HG03460 (cell line): ENCODE results near the gene TMEM223.
"Not testable (repeated sequence)": the region's sequence is repeated elsewhere in the genome, so short reads cannot be mapped to it uniquely, and the experiment has no call there.

ENCODE experiments used
- ATAC-seq: cut with Tn5 transposase; IDR thresholded peaks from one replicate; pipeline ENCODE4 v1.9.1; 2021; ENCODE audit not compliant: unreplicated experiment

TMEM223 gene

DNA sequence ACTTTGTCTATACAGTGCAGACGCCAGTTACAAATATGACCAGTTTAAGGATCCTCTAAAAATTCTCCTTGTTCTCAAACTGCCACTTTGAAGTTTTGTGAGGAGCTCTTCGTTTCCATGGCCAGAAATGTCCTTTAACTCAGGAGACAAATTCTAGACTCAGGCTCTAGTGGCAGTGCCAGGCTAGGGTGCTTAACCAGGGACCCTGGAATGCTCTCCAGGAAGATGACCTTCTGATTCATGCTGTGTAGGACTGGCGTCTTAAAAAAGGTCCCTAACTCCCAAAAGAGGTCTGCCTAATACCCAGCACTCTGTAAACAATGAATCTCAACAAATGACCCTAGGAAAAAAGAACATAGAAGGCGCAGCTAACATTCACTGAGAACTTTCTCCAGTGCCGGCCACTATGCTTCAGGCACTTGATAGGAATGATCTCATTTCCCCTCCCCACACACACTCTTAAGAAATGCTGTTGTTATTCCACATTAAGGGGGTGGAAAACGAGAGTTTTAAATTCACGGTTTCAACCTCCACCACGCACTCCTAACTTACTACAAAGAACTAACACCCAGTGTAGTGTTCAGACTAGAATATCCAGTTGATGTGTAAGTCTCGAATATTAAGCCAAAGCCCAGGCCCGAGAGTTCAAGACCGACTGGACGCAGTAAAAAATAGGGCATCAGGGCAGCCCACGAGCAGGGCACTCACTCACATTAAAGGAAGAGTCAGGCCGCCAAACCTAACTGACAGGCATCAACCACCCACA is 12.7 kb upstream of the TMEM223 start:
- peak; percentile 11 for ATAC-seq

DNA sequence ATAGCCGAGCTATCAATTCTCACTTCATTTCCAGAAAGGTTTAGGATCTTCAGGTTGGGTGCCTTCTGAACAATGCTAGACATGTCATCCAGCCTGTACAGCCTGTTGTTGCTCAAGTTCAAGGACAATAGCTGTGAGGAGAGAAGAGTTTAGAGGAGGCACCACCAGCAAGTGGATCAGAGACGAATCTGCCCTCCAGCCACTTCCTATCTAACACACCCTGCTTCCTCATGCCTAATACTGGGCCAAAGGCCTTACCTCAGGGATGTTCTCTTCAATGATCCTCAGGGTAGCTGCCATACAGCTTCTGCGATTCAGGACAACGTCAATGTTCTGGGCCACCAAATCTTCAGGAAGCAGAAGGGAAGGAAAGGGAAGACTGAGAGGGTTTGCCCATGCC is 9.3 kb upstream of the TMEM223 start:
- no peak for ATAC-seq

DNA sequence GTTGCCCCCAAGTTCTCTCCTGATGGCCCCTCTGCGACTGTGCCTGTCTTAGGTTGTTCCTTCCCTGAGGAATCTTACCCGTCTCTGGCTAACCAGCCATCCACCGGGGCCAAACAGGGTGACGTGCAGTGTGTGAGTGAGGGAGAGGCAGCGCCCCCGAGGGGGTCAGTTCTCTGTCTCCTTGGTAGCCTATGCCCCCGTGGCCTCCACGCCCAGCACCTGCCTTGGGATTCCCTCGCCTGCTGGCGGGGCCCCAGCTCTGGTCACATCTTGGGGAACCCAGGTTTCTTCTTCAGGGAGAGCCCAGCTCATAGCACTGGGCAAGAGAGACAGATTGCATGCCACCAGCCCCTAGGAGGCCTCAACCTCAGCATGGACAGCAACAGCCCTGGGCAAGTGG is 7.7 kb upstream of the TMEM223 start:
- ATAC-seq = no peak

DNA sequence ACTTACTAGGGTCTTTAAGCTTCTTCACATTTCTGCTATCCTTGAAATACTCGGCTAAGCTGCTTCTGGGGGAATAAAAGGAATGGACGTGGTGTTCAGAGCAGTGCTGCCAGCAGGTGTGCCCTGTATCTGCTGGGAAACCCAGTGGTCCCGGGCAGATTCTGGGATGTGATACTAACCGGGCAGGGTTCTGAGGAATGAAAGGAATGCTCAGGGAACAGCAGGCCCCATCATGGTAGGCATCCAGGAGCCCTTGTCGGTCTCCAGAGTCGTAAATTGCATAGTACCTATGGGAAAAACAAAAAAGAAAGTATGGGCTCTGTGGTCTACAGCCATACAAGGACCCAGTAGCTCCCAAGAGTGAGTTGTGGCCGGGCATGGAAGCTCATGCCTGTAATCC is 4.5 kb upstream of the TMEM223 start:
- ATAC-seq = no peak

DNA sequence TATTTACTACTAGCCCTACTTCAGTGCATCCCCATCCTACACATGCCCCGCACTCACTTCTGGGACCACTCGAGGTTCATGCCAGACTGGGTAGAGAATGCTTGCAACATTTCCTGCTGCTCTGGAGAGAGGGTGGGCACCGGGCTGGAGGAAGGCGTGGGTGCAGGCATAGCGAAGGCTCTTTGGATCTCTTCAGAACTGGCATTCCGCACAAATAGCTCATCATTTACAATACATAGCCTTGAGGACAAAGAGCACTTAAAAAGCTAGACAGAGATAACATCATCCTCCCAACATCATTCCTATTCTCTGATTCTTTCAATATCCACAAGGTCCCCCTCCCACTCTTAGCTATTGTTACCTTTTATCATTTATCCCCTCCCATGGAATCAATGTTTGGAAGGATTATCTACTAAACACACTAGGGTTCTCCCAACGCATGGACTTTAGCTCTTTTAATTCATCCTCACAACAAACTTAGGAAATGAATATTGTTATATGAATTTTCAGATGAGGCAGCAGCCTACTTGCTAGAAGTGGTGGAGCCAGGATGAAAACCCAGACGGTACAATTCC is 2.5 kb upstream of the TMEM223 start:
- no peak for ATAC-seq

DNA sequence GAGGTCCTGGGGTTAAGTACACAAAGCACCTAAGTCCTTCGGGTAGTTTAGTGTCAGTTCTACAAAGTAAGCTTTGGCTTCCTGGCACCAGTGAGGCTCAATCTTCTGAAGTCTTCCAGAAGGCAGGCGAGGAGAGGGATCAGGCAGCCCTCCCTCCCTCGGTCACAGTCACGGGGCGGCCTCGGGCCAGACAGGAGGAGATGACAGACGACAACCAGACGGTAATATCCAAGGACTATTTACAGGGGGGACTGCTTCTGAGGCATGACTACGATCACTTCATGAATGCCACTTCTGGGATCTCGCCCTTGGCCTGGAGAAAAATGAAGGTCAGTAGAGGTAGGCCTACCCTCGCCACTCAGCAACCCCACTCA is 383 bp upstream of the TMEM223 start:
- no peak for ATAC-seq

DNA sequence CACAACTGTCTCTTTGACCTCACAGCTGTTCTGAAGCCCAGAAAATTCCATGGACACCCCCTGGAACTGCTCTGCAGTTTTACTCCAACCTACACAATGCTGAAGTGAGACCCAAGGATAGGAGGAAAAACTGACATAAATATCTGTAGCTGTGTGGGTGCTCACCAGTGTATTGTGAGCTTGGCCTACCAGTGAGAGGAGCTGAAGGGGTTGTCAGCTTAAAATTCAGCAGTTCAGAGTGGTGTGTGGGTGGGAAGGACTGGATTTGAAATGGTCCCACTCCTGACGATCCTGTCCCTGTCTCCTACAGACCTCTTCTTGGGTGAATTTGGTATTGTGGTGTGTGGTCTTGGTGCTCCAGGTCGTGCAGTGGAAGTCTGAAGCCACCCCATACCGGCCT is 2.2 kb downstream of the TMEM223 start:
- no peak for ATAC-seq

DNA sequence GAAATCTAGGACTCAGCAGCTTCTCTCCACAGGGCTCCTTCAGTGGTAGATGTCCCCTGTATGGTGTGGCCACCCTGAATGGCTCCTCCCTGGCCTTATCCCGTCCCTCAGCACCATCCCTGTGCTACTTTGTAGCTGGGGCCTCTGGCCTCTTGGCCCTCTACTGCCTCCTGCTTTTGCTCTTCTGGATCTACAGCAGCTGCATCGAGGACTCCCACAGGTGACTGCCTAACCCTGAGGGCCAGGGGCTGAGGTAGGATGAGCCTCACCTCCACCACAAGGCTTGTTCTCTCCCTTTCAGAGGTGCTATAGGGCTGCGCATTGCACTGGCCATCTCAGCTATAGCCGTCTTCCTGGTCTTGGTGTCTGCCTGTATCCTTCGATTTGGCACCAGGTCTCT is 2.8 kb downstream of the TMEM223 start:
- ATAC-seq = no peak

DNA sequence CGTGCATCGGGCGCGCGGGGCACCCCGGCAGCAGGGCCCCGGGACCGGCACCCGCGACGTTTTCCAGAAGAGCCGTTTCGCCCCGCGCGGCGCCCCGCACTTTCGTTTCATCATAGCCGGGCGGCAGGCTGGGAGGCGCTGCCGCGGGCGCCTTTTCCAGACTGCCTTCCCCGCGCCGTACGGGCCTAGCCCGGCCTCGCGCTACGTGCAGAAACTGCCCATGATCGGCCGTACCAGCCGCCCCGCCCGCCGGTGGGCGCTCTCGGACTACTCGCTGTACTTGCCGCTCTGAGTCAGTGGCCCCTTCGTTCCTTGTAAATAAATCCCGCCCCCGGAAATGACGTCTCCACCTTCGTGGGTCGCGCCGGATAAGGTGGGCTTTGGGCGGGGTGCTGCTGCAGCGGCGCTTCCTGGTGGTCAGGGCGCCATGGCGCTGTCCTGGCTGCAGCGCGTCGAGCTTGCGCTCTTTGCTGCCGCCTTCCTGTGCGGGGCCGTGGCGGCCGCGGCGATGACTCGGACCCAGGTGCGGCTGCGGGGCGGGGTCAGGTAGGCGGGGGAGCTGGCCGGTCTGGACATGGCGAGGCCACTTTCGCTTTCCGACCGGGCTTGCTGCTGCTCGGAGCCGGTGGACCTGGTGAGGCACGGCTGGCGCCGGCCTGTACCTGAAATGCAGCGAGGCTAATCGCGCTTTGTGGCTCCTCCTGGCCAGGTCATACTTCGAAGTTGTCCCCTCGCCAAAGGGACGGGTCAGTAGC is 4.6 kb downstream of the TMEM223 start, which contains the start of gene TMEM179B:
TSS of gene TMEM179B (plus strand) at position 398 of the 755 bp plus-strand sequence. CDS start at position 428, 30 bp downstream.
- peak; percentile 63 for ATAC-seq

DNA sequence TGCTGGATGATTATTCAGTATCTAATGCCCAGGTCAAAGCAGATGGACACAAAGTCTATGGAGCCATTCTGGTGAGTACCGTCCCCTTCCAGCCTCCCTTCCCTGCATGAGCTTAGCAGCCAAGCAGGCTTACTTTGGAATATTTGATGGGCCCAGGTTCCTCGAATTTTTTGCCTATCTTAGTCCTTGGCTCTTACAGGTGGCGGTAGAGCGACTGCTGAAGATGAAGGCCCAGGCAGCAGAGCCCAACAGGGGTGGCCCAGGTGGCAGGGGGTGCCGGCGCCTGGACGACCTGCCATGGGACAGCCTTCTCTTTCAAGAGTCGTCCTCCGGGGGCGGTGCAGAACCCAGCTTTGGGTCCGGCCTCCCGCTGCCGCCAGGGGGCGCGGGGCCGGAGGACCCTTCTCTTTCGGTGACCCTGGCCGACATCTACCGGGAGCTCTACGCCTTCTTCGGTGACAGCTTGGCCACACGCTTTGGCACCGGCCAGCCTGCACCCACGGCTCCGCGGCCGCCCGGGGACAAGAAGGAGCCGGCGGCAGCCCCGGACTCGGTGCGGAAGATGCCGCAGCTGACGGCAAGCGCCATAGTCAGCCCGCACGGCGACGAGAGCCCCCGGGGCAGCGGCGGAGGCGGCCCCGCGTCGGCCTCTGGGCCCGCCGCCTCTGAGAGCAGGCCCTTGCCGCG is 5.3 kb downstream of the TMEM223 start:
- peak; percentile 59 for ATAC-seq

DNA sequence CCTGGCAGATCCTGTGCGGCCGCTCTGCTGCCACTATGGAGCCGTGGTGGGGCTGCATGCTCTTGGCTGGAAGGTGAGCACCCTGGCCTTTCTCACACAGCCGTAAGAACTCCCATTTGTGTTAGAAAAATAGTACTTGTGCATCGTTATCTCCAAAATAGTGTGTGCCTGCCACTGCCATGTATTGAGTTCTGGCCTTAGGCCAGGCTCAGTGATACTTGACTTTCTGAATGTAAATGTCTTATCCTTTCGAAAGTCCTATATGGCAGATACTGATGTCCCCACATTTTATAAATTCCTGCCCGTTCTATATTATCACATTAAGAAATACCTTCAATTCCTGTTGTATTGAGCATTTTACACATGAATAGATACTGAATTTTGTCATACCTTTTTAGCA is 9.1 kb downstream of the TMEM223 start:
- no peak for ATAC-seq

DNA sequence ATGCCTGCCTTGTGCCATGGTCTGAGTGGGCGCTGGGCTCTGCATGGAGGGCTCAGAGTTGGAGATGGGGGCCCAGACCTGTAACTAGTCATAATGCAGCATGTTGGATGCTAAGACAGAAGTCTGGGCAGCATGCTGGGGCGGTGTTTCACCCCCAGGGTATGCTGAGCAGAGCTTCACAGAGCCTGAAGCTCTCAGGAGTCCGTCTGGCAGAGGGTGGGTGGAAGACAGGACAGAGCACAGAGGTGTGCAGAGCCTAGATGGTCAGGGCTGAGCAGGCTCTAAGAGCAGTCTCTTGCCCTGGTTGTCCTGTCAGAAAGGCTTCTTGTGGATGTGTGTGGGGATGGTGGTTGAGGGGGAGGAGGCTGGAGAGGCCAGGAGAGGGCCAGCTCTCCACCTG is 13.4 kb downstream of the TMEM223 start:
- no peak for ATAC-seq

DNA sequence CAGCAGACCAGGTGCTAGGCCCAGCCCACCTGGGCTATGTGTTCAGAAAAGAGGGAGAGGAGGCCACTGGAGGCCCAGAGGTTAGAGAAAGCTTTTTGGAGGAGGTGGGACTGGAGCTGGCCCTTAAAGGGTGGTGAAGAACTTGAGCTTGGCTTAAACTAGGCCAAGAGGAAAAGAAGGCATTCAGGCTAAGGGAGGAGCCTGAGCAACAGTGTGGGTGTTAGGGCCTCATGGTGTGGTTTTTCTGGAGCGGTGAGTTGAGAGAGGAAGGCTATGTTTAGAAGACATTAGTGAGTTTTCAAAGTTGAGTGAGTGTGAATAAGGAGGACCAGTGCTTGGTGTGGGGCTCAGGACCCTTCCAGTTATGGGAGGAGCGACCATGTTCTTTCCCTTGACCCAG is 14.4 kb downstream of the TMEM223 start:
- no peak for ATAC-seq

DNA sequence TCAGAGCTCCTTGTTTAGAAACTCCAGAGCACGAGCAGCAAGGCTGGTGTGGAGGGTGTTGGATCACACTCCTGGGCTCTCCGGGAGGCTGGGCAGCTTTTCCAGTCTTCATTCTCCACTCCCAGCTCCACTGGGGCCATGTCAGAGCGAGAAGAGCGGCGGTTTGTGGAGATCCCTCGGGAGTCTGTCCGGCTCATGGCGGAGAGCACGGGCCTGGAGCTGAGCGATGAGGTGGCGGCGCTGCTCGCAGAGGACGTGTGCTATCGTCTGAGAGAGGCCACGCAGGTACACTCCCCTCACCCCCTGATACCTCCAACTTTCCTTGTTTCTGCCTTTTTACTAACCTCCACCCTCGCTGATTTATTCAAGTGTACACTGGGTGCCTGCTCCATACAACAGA is 16.2 kb downstream of the TMEM223 start:
- no peak for ATAC-seq

DNA sequence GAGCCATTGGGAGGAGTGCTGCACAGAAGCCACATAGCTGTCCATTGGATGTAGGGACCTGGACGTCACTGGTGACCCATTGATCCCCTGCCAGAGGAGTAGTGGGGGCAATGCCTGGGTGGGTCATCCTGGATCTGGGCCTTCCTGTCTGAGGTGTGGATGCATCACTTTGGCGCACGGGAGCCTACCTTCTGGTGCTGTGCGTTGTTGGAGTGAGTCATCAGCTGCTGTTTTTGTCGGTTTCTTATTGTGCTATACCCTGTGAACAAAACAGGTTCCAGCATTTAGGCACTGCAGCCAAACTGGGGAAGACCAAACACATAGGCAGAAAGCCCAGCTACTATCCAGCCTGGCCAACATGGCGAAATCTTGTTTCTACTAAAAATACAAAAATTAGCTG is 17.4 kb downstream of the TMEM223 start:
- ATAC-seq = no peak

DNA sequence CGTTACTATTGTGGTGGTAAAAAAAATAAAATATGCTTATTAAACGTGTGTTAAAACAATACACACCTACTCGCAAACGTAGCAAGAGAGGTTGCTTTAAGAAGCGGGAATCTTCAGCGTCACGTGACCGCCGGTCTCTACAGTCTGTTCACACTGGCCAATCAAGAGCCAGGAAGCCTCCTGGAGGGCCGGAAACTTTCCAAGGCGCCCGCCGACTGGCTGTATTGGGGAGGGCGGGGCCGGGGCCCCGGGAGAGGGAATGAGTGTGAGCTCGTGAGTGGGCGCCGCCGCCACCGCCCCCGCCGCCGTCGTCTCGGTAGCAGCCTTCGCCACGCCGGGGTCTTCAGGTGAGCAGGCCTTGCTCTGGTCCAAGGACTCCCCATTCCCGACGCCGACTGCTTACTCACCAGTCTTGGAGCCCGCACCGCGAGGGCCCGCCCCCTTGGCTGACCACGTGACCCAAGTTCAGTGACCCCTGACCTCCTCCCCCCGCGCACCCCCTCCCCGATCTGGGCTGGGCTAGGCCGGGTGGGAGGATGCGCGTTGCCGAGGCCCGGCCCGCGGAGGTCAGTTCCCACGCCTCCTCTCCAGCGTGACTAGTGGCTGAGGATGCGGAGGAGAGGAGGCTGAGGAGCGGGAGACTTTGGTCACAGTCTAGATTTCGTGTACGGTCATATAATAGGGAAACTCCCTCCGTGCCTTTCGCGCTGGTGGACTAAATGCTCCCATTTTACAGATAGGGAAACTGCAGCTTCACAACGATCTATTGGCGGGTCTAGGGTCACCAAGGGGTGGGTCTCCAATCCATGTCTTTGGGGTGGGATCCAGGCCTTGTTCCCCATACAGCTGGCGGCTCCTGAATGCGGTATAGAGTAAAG is 20.4 kb downstream of the TMEM223 start, which contains the start of gene TAF6L:
TSS of gene TAF6L (plus strand) at position 253 of the 878 bp plus-strand sequence. CDS start 4,388 bp downstream, outside the sequence.
- peak; percentile 80 for ATAC-seq

DNA sequence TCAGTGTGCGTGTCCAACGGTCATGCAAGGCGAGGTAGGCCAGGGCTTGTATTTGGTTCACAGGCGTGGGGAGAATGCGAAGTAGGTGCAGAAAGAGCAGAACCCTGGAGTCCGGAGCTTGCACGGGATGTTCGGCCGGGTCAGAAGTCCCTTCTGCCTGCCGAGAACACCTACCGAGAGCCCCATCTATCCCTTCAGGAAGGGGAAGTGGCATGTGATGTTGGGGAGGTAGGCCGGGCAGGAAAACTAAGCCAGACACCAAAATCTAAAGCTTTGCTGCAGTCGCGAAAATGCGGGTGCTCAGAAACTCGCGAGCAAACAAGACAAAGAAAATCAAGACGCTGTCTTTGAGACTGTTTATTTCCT is 21.0 kb downstream of the TMEM223 start:
- ATAC-seq = no peak

DNA sequence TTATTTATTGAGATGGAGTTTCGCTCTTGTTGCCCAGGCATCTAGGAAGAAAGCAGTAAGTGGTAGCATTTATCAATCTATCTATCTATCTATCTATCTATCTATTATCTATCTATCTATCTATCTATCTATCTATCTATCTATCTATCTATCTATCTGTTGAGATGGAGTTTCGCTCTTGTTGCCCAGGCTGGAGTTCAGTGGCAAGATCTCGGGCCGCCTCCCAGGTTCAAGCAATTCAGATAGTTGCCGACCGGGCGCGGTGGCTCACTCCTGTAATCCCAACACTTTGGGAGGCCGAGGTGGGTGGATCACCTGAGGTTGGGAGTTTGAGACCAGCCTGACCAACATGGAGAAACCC is 31.0 kb downstream of the TMEM223 start:
- ATAC-seq = not testable (repeated sequence)

DNA sequence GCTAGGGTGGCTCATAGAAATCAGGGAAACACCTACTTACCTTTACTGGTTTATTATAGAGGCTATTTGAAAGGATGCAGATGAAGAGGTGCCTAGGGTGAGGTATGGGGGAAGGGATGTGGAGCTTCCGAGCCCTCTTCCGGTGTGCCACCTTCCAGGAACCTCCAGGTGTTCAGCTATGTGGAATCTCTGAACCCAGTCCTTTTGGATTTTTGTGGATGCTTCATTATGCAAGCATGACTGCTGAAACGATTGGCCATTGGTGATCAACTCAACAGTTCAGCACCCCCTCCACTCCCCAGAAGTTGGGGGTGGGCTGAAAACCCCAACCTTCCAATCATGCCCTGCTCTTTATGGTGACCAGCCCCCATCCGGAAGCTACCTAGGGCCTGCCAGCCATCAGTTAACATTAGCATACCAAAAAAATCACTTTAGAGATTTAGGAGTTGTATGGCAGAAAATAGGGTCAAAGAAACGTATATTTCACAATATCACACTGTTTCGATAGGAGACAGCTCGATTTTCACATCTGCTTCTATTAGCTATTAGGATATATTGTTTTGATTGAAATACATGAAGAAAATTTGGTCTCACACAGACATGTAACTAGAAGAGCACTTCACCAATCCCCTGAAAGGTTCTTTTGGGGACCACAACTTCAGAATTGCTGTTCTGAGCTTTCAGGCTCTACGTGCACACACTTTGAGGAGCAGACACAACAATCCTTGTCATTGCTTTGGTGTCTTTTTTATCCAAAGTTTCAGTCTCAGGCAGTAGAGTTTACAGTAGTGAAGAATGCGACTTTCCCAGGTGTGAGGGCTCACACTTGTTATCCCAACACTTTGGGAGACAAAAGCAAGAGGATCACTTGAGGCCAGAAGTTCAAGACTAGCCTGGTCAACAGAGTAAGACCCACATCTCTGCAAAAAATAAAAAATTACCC is 33.7 kb downstream of the TMEM223 start:
- no peak for ATAC-seq
